SKM-1 treated with dmso at 0.1 percent for 144 hours (cell line): ENCODE data around the gene PTCHD4.
A peak's percentile ranks its signal among the peaks of the same experiment; 100 is the strongest.
"Not testable (repeated sequence)": the region's sequence is repeated elsewhere in the genome, so short reads cannot be mapped to it uniquely, and the experiment has no call there.

Source experiments
- DNase-seq: peaks from one replicate; lab custom pipeline; 2025; ENCODE audit not compliant: unreplicated experiment; lab: John Stamatoyannopoulos, UW

Gene PTCHD4

DNA sequence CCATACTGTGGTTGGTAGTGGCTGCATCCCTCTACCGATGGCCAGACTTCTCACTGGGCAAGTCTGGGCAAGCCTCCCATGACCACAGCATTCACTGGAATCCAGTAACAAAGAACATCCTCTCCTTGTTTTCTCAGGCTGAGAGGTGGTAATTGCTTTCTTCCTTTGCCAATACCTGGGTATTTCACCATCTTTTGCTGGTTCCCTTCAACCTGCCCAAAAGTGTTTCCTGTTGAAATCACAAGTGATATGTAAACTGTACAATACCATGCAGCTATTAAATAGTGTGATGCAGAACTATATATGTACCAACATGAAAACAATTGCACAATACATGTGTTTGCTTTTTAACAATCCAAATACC, at the start of gene PTCHD4:
Gene PTCHD4, minus strand, starts transcription at position 55 of the 364 bp plus-strand sequence. CDS start 42,240 bp downstream, outside the sequence.
- DNase-seq, result no peak

DNA sequence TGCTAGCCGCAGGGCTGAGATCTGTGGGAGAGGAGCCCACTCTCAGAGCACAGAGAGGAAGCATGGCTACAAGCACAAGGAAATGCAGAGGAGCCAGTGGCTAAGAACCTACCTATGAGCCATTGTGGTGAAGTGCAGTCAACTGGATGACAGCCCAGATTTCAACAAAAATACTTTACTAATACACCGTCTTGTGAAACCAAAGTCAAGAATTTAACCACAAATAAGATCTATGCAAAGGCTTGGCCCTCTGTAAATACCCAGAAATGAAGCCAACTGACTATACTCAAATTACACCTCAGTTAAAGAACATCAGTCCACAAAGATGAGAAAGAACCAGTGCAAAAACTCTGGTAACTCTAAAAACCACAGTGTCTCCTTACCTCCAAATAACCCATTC, 40.1 kb upstream of the PTCHD4 start:
- DNase-seq, result no peak

DNA sequence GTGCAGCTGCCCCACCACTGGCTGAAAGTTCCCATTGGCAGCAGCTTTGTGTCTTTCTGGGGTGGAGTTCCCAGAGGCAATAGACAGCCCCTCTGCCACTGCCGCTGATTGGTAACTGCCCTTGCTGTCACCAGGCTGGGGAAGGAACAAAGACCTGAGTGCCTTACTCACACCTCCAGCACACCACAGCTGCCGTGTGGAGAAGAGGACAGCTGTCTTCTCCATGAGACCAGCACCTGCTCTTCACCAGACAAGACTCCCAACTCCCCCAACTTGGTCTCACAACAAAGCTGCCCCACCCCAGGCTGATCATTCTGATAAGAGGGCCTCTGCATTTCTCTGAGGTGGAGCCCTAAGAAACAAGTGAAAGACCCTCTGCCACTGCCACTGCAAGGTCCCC, 39.7 kb upstream of the PTCHD4 start:
- DNase-seq, result no peak

DNA sequence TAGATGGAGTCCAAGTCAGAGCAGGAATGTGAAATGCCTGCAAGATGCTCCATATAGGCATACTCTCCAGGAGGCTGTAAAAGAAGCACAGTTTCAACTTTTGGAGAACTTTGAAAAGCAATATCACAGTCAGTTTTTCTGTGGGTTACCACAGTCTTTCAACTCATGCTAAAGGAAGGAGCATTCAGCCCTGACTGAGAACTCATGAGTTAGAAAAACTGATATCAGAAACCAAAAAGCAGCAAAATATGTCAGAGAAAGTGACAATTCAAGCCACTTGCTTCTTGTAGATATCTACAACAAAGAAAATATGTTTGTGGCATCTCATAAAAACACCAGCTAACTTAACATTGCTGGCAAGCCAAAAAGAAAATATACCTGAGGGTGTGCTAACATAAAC, 36.1 kb upstream of the PTCHD4 start:
- DNase-seq, result no peak

DNA sequence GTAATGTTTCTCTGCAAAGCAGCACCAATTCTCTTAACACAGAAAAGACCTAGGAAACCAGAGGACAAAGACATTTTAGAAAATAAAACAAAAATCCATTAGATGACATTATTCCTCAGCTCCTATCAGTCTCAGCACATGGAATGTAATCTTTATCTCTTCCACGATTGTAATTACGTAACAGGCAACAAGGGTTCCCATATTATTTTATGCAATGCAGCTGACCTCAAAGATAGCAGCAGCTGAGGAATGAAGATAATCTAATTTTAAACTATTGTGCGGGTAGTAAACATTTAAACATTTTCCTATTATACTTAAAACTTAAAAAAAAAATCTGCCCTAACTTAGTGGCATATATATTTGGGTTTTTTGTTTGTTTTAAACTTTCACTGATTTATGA, 33.0 kb upstream of the PTCHD4 start:
- no peak for DNase-seq

DNA sequence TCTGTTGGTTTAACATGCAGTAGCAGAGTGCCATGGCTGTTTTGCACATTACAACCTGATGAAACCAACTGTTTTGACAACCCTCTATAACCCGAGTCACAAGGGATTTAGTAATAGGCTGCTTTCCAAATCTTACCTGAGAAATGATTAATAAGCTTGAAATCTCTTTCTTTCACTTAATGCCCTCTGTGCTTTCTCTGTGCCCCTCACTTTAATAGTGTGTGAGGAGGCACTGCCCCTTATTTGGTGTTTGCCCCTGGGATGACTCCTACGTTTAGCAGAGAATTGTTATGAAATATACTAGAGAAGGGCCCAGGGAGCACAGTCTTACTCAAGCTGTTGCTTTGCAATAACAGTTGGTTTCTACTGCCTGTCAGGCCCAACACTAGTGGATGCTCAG, 31.0 kb upstream of the PTCHD4 start:
- peak; percentile 8 for DNase-seq

DNA sequence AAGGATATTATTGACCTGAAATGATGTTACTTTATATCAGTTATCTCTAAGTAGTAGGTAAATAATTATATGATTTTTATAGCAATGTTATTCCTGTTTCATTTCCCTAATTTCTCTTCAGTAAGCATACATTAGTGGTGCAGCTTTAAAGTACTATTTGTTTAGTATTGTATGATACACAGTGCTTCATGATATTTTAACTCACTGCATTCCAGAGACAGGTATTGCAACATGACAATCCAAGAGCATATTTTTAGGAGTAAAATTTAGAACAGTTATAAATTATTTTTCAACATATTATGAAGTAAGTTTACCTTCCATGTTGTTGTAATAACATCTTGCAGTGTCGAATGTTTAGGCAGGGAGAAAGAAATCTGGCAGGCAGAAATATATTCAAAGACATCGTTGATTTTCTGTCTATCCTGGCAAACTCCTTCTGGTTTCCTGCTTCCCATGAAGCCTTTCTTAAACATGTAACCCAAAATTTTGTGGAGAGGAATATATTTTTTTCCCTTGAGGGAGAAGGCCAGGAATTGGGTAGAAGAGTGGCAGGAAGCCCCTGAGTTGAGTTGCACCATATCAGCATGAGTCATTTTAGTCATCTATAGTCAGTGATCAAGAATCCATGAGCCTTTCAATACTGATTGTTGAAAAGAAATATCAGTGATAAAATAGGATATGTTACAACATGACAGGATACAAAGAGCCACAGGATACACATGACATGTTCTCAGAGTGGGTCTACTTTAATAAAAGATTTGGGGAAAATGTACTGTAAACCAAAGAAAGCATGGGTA, 29.0 kb upstream of the PTCHD4 start:
- no peak for DNase-seq

DNA sequence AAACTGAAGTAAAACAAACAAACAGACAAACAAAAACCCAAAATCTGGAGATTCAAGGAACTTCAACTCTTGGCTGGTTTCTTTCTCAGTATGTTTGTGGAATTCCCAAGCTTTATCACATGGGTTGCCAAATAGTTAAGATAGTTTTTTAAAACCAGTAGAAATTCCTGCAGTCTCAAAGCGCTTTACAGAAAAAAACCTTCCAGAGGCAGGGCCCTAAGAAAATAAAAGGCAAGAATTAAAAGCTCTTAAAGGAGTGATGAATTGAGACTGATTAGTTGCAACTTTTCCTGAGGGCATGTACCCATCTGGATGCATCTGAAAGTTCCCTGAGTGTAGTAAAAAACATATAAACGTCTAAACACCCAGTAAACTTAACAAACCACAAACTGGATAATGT, 25.9 kb upstream of the PTCHD4 start:
- DNase-seq, result no peak

DNA sequence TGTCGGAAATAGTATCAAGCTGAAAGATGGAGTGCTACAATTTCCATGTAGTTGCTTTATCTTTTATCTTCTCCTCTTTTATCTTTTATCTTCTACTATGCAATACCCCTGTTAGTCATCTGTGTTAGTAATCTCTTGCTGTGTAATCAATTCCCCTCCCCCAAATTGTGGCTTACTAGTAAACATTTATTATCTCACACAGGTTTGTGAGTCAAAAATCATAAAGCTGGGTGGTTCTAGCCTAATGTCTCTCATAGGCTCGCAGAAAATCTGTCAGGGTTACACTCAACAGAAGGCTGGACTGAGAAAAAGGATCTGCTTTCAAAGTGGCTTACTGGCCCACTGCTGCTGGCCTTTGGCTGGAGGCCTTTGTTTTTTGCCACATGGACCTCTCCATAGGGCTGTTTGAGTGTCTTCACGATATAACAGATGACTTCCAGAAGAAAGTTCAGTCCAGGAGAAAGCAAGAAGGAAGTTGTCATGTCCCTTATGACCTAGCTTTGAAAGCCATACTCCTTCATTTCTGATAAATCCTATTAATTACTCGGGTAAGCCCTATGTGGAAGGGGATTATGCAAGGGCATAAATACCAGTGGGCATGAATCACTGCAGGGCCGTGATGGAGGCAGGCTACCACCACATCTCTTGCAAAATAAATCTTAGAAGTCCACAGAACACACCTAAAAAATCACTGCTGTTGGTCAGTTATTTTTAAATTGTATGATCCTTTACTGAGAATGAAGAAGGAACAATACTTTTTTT, 24.5 kb upstream of the PTCHD4 start:
- DNase-seq, result no peak

DNA sequence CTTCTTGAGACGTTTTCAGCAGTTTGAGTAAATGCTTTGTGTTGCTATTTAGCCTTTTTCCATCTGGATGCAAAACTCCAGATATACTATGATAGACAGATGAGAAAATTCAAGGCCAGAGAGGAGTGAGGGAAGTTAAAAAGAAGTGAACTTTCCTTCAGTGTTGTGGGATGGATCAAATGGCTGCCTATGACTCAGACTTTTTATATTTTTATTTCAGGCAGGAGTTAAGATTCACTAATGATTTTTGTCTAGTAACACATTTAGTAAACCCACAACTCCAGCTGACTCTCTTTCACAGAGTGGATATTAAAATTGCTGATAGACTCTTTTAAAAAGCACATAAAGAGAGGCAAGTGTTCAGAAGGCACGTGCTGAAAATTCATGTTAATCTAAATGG, 23.2 kb upstream of the PTCHD4 start:
- no peak for DNase-seq

DNA sequence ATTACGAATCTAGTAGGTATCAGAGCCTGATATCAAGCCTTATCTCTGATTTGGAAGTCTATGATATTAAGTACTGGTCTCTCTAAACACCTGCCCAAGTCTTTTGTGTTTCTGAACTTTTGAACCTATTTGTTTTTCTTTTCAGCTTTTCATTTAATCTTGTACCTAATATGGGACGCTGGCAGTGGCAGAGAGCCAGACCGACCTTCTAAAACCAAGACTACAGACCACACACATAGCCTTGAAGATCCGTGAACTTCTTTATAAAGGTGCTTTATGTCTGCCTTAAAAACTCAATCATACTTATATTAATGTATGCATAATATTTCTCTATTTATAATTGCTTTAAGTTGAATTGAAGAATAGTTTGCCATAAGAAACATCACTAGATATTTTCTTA, 12.6 kb upstream of the PTCHD4 start:
- DNase-seq, result no peak

DNA sequence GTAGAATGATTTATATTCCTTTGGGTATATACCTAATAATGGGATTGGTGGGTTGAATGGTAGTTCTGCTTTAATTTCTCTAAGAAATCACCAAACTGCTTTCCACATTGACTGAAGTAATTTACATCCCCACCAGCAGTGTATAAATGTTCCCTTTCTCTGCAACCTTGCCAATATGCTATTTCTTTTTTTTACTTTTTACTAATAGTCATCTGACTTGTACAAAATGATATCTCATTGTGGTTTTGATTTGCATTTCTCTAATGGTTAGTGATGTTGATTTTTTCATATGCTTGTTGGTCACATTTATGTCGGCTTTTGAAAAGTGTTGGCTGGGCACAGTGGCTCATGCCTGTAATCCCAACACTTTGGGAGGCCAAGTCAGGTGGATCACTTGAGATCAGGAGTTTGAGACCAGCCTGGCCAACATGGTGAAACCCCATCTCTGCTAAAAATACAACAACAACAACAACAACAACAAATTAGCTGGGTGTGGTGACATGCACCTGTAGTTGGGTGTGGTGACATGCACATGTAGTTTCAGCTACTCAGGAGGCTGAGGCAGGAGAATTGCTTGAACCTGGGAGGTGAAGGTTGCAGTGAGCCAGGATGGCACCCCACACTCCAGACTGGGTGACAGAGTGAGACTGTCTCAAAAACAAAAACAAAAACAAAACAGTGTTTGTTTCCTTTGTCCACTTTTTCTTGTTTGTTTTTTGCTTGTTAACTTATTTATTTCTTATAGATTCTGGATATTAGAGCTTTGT, 11.2 kb upstream of the PTCHD4 start:
- DNase-seq, result not testable (repeated sequence)

DNA sequence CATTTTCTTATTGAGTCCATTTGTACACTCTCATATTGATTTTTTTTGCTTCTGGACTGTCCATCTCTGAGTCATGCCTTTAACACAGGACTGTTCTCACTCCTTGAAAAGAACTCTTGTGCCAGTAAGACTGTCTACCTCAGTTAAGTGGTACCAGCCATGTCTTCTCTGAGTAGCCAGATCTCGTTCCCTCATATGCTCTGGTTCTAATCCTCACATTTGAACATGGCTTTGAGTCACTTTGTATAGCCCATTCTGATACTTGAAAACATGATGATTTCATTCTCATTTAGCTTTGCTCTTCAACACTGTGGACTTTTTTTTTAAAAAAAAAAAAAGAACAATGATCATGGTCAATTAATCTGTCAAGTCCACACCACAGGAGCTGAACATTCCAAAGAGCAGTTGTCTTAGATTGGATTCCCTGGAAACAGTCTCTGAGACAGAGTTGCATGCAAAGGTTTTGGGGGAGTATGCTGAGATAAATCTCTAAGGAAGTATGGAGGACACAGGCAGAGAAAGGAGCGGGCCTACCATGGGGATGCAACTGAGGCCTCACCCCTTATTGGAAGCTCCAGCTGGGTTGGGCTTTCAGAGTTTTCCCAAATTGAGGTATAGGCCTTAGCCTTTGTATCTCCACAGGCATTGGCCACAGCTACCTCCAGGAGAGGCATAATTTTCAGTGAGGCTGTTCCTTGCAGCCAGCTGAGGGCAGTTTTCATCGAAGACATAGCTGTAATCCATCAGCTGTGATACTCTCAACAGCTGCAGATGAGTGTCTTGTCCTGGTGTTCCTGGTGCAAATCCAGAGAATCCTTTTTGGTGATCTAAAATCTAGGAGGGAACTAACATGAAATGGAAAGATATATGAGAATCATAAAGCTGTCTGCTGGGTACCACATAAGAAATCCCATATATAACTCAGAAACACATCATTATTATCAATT, 6.0 kb upstream of the PTCHD4 start:
- no peak for DNase-seq

DNA sequence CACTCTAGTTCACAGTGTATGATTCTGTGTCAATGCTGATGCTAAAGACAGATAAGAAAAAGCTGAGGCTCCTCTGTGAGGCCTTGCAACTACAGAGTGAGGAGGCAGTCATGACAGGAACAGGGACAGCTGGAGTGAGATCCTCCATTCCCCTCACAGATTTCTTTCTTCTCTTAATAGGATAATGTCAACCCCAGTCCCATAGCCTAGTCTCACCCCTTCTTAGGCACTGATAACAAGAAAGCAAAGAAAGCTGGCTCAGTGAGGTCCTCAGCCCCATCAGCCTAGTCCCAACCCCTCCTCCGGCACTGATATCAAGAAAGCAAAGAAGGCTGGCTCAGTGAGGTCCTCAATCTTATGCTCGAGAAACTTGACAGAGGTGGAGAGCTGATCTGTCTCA, 2.1 kb upstream of the PTCHD4 start:
- no peak for DNase-seq

DNA sequence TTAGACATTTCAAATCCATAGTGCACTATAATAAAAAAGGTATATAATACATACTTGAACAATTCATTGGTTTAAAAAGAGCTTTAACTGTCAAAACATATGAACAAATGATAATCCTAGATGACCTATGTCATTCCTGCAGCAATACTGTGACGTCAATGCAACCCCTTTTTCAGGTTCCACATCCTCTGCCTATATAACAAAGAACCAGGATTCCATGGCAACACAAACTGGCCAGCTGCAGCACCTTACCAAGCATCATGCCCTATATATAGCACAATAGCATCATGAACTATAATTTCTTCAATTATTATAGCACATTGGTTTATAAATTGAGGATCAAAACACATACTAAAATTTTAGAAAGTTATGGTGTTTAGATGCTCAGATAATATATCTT, 578 bp upstream of the PTCHD4 start:
- no peak for DNase-seq

DNA sequence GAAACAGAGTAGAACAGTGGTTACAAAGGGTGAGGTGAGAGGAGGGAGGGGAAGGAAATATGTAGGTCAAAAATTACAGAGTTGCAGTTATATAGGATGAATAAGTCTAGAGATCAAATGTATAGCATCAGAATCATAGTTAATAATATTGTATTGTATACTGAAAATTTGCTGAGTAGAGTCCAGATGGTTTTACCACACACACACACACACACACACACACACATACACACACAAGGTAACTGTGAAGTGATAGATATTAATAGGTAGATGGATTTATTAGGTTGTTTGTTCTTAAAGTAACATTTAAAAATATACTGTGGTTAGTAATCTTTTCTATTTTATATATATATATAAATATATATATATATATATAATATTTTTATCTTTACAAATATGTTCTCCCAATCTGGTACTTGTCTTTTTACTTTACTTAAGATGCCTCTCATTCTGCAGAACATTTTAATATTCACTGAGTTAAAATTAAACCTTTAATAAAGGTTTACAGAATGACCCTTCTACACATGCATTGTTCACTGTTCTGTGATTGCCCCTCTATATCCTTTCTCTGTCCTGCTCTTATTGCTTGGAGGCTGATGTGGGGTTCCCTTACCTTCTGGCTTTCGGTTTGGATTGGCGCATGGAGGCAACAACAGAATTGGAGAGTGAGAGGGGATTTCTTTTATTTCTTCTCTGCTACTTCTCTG, 408 bp downstream of the PTCHD4 start:
- DNase-seq, result no peak

DNA sequence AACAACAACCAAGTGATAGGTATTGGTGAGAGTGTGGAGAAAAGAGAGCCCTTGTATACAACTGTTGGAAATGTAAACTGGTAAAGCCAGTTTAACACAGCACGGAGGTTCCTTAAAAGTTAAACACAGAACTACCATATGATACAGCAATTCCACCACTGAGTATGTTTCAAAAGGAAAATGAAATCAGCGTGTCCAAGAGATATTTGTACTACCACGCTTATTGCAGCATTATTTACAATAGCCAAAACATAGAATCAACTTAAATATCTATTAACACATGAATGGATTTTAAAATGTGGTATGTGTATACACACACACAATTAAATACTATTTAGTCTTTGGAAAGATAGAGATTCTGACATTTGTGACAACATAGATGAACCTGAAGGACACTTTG, 1.1 kb downstream of the PTCHD4 start:
- no peak for DNase-seq

DNA sequence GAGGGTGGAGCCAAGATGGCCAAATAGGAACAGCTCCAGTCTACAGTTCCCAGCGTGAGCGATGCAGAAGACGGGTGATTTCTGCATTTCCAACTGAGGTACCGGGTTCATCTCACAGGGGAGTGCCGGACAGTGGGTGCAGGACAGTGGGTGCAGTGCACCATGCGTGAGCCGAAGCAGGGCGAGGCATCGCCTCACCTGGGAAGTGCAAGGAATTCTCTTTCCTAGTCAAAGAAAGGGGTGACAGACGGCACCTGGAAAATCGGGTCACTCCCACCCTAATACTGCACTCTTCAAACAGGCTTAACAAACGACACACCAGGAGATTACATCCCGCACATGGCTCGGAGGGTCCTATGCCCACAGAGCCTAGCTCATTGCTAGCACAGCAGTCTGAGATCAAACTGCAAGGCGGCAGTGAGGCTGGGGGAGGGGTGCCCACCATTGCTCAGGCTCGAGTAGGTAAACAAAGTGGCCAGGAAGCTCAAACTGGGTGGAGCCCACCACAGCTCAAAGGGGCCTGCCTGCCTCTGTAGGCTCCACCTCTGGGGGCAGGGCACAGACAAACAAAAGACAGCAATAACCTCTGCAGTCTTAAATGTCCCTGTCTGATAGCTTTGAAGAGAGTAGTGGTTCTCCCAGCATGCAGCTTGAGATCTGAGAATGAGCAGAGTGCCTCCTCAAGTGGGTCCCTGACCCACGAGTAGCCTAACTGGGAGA, 8.4 kb downstream of the PTCHD4 start:
- not testable (repeated sequence) for DNase-seq

DNA sequence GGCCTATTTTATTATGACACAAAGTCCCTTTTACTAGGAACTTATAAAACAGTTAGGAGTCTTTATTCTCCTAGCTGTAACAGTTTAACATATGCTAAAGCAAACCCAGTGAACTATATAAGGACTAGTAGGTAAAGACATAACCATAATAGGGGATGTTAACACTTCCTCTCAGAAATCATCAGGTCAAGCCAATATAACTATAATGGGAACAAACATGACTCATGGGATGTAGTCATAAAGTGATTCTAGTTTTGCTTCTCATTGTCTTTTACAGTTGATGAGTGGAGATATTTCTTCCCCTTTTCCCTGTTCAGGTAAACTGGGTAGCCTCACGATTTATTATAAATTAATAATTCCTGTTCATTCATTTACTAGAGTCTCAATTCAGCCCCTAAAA, 9.7 kb downstream of the PTCHD4 start:
- peak; percentile 8 for DNase-seq

DNA sequence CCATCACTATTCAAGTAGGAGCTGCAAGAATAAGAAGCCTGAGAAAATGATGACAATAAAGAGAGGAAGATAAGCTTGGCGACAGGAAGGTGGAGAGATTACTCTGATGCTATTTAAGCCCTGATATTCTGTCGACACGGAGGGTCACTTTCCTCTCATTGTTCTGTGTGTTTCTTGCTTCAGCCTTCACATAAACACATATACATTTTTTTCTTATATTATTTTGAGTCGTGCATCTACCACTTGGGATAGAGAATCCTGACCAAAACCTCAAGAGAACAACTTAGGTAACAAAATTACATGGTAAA, 10.5 kb downstream of the PTCHD4 start:
- no peak for DNase-seq
